ENCODE measurements around the gene CDH4.

The CDH4 gene

GRCh38 chr20:61249626-61250025 lies 2.4 kb upstream of the CDH4 start:
- H4K20me1 ChIP-seq (ENCODE audit: low read depth, low read length): no peaks in the 10 kb centered on the region
- no peaks in the 10 kb centered on the region for H3K79me2 ChIP-seq (ENCODE audit: insufficient read depth, low read length)
- H3K9ac ChIP-seq (ENCODE audit: low read length): no peak overlapping the region
- H3F3A ChIP-seq (ENCODE audit: insufficient read depth): no peaks in the 10 kb centered on the region
- no peak overlapping the region for H2AFZ ChIP-seq (ENCODE audit: low read depth, low read length, severe bottlenecking)
- H3K4me2 ChIP-seq (ENCODE audit: low read depth, low read length, poor library complexity, severe bottlenecking): no peak overlapping the region
- TF ChIP-seq CTCF (IDR thresholded peaks at IDR 0.05; ENCODE audit: insufficient read depth, low read length, poor library complexity, severe bottlenecking) (no peak), EZH2phosphoT487 (conservative IDR thresholded peaks at IDR 0.05; ENCODE audit: low read length) (no peak)
- no peak overlapping the region for H3K27ac ChIP-seq (ENCODE audit: low read depth, low read length)
- no peaks in the 10 kb centered on the region for H3K9me3 ChIP-seq (ENCODE audit: insufficient read depth, low read length)
- no peaks in the 10 kb centered on the region for H3K36me3 ChIP-seq (ENCODE audit: low read length)
- H3K4me3 ChIP-seq (ENCODE audit: insufficient read depth, low read length, poor library complexity, severe bottlenecking): no peak overlapping the region
- no peaks in the 10 kb centered on the region for H3K27me3 ChIP-seq (ENCODE audit: low read length)
- no peaks in the 10 kb centered on the region for H3K9me2 ChIP-seq (replicated peaks; ENCODE audit: insufficient read depth, low read length)

DNA sequence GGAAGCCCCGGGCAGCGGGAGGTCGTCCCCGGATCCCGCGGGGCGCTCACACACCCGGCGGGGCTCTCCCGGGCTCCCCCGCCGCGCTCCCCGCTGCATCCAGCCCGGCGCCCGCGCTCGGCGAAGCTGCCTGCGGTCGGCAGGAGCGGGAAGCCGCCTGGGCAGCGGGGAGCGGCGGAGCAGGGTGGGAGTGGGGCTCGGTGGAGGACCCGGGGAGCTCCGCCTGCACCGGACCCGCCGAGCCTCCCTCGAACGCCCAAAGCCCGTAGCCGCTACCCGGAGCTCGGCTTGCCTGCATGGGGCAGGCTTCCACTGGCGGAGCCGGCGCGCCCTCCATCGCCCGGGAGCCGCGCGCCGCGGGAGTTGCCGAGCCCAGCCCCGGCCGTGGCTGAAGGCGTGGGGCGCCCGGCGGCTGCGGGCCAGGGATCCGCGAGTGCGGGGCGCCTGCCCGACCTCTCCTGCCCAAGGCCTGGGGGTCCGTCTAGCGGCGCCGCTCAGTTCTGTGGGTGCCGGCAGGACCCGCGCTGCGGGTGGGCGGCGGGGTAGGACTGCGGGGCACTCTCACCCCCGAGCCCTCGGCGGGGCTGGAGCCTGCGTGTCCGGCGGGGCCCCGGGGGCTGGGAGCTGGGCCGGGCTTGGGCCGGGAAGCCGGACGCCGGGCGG lies 671 bp downstream of the CDH4 start:
- no peaks in the 10 kb centered on the region for H3K9me3 ChIP-seq (ENCODE audit: insufficient read depth, low read length)
- H3K9me2 ChIP-seq (replicated peaks; ENCODE audit: insufficient read depth, low read length): no peaks in the 10 kb centered on the region
- H3F3A ChIP-seq (ENCODE audit: insufficient read depth): no peaks in the 10 kb centered on the region
- H3K4me3 ChIP-seq (ENCODE audit: insufficient read depth, low read length, poor library complexity, severe bottlenecking): no peak overlapping the region
- TF ChIP-seq CTCF (IDR thresholded peaks at IDR 0.05; ENCODE audit: insufficient read depth, low read length, poor library complexity, severe bottlenecking): no peak
- TF ChIP-seq EZH2phosphoT487 (conservative IDR thresholded peaks at IDR 0.05; ENCODE audit: low read length): no peak
- H3K36me3 ChIP-seq (ENCODE audit: low read length): no peaks in the 10 kb centered on the region
- no peaks in the 10 kb centered on the region for H3K79me2 ChIP-seq (ENCODE audit: insufficient read depth, low read length)
- no peak overlapping the region for H3K9ac ChIP-seq (ENCODE audit: low read length)
- H4K20me1 ChIP-seq (ENCODE audit: low read depth, low read length): no peaks in the 10 kb centered on the region
- no peaks in the 10 kb centered on the region for H3K27me3 ChIP-seq (ENCODE audit: low read length)
- H3K4me2 ChIP-seq (ENCODE audit: low read depth, low read length, poor library complexity, severe bottlenecking): no peak overlapping the region
- H2AFZ ChIP-seq (ENCODE audit: low read depth, low read length, severe bottlenecking): no peak overlapping the region
- H3K27ac ChIP-seq (ENCODE audit: low read depth, low read length): no peak overlapping the region

- H3K9me3 ChIP-seq (ENCODE audit: insufficient read depth, low read length): no peaks in the 10 kb centered on the region
- H3K27me3 ChIP-seq (ENCODE audit: low read length): no peaks in the 10 kb centered on the region
- no peak overlapping the region for H3K27ac ChIP-seq (ENCODE audit: low read depth, low read length)
- H3F3A ChIP-seq (ENCODE audit: insufficient read depth): no peaks in the 10 kb centered on the region
- H3K9me2 ChIP-seq (replicated peaks; ENCODE audit: insufficient read depth, low read length): no peaks in the 10 kb centered on the region
- H4K20me1 ChIP-seq (ENCODE audit: low read depth, low read length): no peaks in the 10 kb centered on the region
- no peaks in the 10 kb centered on the region for H3K79me2 ChIP-seq (ENCODE audit: insufficient read depth, low read length)
- no peak overlapping the region for H3K4me2 ChIP-seq (ENCODE audit: low read depth, low read length, poor library complexity, severe bottlenecking)
- no peak overlapping the region for H3K9ac ChIP-seq (ENCODE audit: low read length)
- H2AFZ ChIP-seq (ENCODE audit: low read depth, low read length, severe bottlenecking): no peak overlapping the region
- TF ChIP-seq EZH2phosphoT487 (conservative IDR thresholded peaks at IDR 0.05; ENCODE audit: low read length) (no peak), CTCF (IDR thresholded peaks at IDR 0.05; ENCODE audit: insufficient read depth, low read length, poor library complexity, severe bottlenecking) (no peak)
- no peaks in the 10 kb centered on the region for H3K36me3 ChIP-seq (ENCODE audit: low read length)
- H3K4me3 ChIP-seq (ENCODE audit: insufficient read depth, low read length, poor library complexity, severe bottlenecking): no peak overlapping the region
Measured at GRCh38 chr20:61253264-61253639, 1.2 kb downstream of the CDH4 start.
